ENCODE results near the gene TASP1.

The TASP1 gene

GRCh38 chr20:13418263-13419229 lies 220.2 kb downstream of the TASP1 start:
- no peak overlapping the region for H3K27ac ChIP-seq (ENCODE audit: low read depth in 2 of 2, low read length in 2 of 2)
- H3K4me1 ChIP-seq (ENCODE audit: control insufficient read depth in 2 of 2, insufficient read depth in 2 of 2, low read length in 2 of 2), result no peaks in the 10 kb centered on the region
- H3K9me3 ChIP-seq (ENCODE audit: control insufficient read depth in 2 of 2, low read length in 2 of 2), result no peaks in the 10 kb centered on the region
- H3K36me3 ChIP-seq (ENCODE audit: control insufficient read depth in 2 of 2, insufficient read depth in 2 of 2, low read length in 2 of 2), result peaks cover 0 to 8% of the 10 kb centered on the region in 2 donors
- no peak overlapping the region for H3K4me3 ChIP-seq (ENCODE audit: low read length in 2 of 2)
- no peaks in the 10 kb centered on the region for H3K27me3 ChIP-seq (ENCODE audit: control insufficient read depth in 2 of 2, insufficient read depth in 2 of 2, low read length in 2 of 2)
- no peak overlapping the region for H3K9ac ChIP-seq (ENCODE audit: low read depth in 1 of 2, low read length in 2 of 2)

- no peaks in the 10 kb centered on the region for H3K27me3 ChIP-seq (ENCODE audit: control insufficient read depth in 2 of 2, insufficient read depth in 2 of 2, low read length in 2 of 2)
- H3K27ac ChIP-seq (ENCODE audit: low read depth in 2 of 2, low read length in 2 of 2), result no peak overlapping the region
- H3K4me1 ChIP-seq (ENCODE audit: control insufficient read depth in 2 of 2, insufficient read depth in 2 of 2, low read length in 2 of 2), result no peaks in the 10 kb centered on the region
- H3K9me3 ChIP-seq (ENCODE audit: control insufficient read depth in 2 of 2, low read length in 2 of 2), result no peaks in the 10 kb centered on the region
- H3K4me3 ChIP-seq (ENCODE audit: low read length in 2 of 2), result no peak overlapping the region
- H3K36me3 ChIP-seq (ENCODE audit: control insufficient read depth in 2 of 2, insufficient read depth in 2 of 2, low read length in 2 of 2), result peaks cover 0 to 8% of the 10 kb centered on the region in 2 donors
- no peak overlapping the region for H3K9ac ChIP-seq (ENCODE audit: low read depth in 1 of 2, low read length in 2 of 2)
Observed at GRCh38 chr20:13416531-13416930, 222.2 kb downstream of the TASP1 start.

- Histone ChIP-seq H3K9me3 (ENCODE audit: control insufficient read depth in 2 of 2, low read length in 2 of 2) (no peaks in the 10 kb centered on the region), H3K4me1 (ENCODE audit: control insufficient read depth in 2 of 2, insufficient read depth in 2 of 2, low read length in 2 of 2) (no peaks in the 10 kb centered on the region), H3K4me3 (ENCODE audit: low read length in 2 of 2) (no peak overlapping the region), H3K27me3 (ENCODE audit: control insufficient read depth in 2 of 2, insufficient read depth in 2 of 2, low read length in 2 of 2) (no peaks in the 10 kb centered on the region), H3K36me3 (ENCODE audit: control insufficient read depth in 2 of 2, insufficient read depth in 2 of 2, low read length in 2 of 2) (peaks cover 0 to 8% of the 10 kb centered on the region in 2 donors), H3K27ac (ENCODE audit: low read depth in 2 of 2, low read length in 2 of 2) (no peak overlapping the region), H3K9ac (ENCODE audit: low read depth in 1 of 2, low read length in 2 of 2) (no peak overlapping the region)
Observed at GRCh38 chr20:13412806-13413445, 225.8 kb downstream of the TASP1 start.

- no peaks in the 10 kb centered on the region for H3K27me3 ChIP-seq (ENCODE audit: control insufficient read depth in 2 of 2, insufficient read depth in 2 of 2, low read length in 2 of 2)
Observed at GRCh38 chr20:13404293-13404692, 234.4 kb downstream of the TASP1 start.

GRCh38 chr20:13403453-13403852 lies 235.3 kb downstream of the TASP1 start:
- Histone ChIP-seq H3K4me3 (ENCODE audit: low read length in 2 of 2) (no peak overlapping the region), H3K9ac (ENCODE audit: low read depth in 1 of 2, low read length in 2 of 2) (no peak overlapping the region), H3K36me3 (ENCODE audit: control insufficient read depth in 2 of 2, insufficient read depth in 2 of 2, low read length in 2 of 2) (no peaks in the 10 kb centered on the region), H3K27ac (ENCODE audit: low read depth in 2 of 2, low read length in 2 of 2) (no peak overlapping the region), H3K9me3 (ENCODE audit: control insufficient read depth in 2 of 2, low read length in 2 of 2) (no peaks in the 10 kb centered on the region), H3K27me3 (ENCODE audit: control insufficient read depth in 2 of 2, insufficient read depth in 2 of 2, low read length in 2 of 2) (no peaks in the 10 kb centered on the region), H3K4me1 (ENCODE audit: control insufficient read depth in 2 of 2, insufficient read depth in 2 of 2, low read length in 2 of 2) (no peaks in the 10 kb centered on the region)

More at GRCh38 chr20:13404293-13404692, 234.4 kb downstream of the TASP1 start:
- Histone ChIP-seq H3K4me1 (ENCODE audit: control insufficient read depth in 2 of 2, insufficient read depth in 2 of 2, low read length in 2 of 2) (no peaks in the 10 kb centered on the region), H3K27ac (ENCODE audit: low read depth in 2 of 2, low read length in 2 of 2) (no peak overlapping the region), H3K4me3 (ENCODE audit: low read length in 2 of 2) (no peak overlapping the region), H3K9me3 (ENCODE audit: control insufficient read depth in 2 of 2, low read length in 2 of 2) (no peaks in the 10 kb centered on the region), H3K36me3 (ENCODE audit: control insufficient read depth in 2 of 2, insufficient read depth in 2 of 2, low read length in 2 of 2) (no peaks in the 10 kb centered on the region), H3K9ac (ENCODE audit: low read depth in 1 of 2, low read length in 2 of 2) (no peak overlapping the region)

- Histone ChIP-seq H3K9ac (ENCODE audit: low read depth in 1 of 2, low read length in 2 of 2) (no peak overlapping the region), H3K4me1 (ENCODE audit: control insufficient read depth in 2 of 2, insufficient read depth in 2 of 2, low read length in 2 of 2) (no peaks in the 10 kb centered on the region), H3K4me3 (ENCODE audit: low read length in 2 of 2) (no peak overlapping the region), H3K9me3 (ENCODE audit: control insufficient read depth in 2 of 2, low read length in 2 of 2) (no peaks in the 10 kb centered on the region), H3K36me3 (ENCODE audit: control insufficient read depth in 2 of 2, insufficient read depth in 2 of 2, low read length in 2 of 2) (no peaks in the 10 kb centered on the region), H3K27me3 (ENCODE audit: control insufficient read depth in 2 of 2, insufficient read depth in 2 of 2, low read length in 2 of 2) (no peaks in the 10 kb centered on the region), H3K27ac (ENCODE audit: low read depth in 2 of 2, low read length in 2 of 2) (no peak overlapping the region)
Observed at GRCh38 chr20:13402986-13403385, 235.7 kb downstream of the TASP1 start.

- Histone ChIP-seq H3K4me3 (ENCODE audit: low read length in 2 of 2) (no peak overlapping the region), H3K4me1 (ENCODE audit: control insufficient read depth in 2 of 2, insufficient read depth in 2 of 2, low read length in 2 of 2) (no peaks in the 10 kb centered on the region), H3K36me3 (ENCODE audit: control insufficient read depth in 2 of 2, insufficient read depth in 2 of 2, low read length in 2 of 2) (no peaks in the 10 kb centered on the region), H3K27me3 (ENCODE audit: control insufficient read depth in 2 of 2, insufficient read depth in 2 of 2, low read length in 2 of 2) (no peaks in the 10 kb centered on the region), H3K27ac (ENCODE audit: low read depth in 2 of 2, low read length in 2 of 2) (no peak overlapping the region), H3K9ac (ENCODE audit: low read depth in 1 of 2, low read length in 2 of 2) (no peak overlapping the region), H3K9me3 (ENCODE audit: control insufficient read depth in 2 of 2, low read length in 2 of 2) (no peaks in the 10 kb centered on the region)
Observed at GRCh38 chr20:13402171-13402760, 236.5 kb downstream of the TASP1 start.

GRCh38 chr20:13401596-13401995 lies 237.1 kb downstream of the TASP1 start:
- Histone ChIP-seq H3K36me3 (ENCODE audit: control insufficient read depth in 2 of 2, insufficient read depth in 2 of 2, low read length in 2 of 2) (no peaks in the 10 kb centered on the region), H3K9ac (ENCODE audit: low read depth in 1 of 2, low read length in 2 of 2) (no peak overlapping the region), H3K4me3 (ENCODE audit: low read length in 2 of 2) (no peak overlapping the region), H3K27ac (ENCODE audit: low read depth in 2 of 2, low read length in 2 of 2) (no peak overlapping the region), H3K27me3 (ENCODE audit: control insufficient read depth in 2 of 2, insufficient read depth in 2 of 2, low read length in 2 of 2) (no peaks in the 10 kb centered on the region), H3K9me3 (ENCODE audit: control insufficient read depth in 2 of 2, low read length in 2 of 2) (no peaks in the 10 kb centered on the region), H3K4me1 (ENCODE audit: control insufficient read depth in 2 of 2, insufficient read depth in 2 of 2, low read length in 2 of 2) (no peaks in the 10 kb centered on the region)

- no peak overlapping the region for H3K4me3 ChIP-seq (ENCODE audit: low read length in 2 of 2)
- no peaks in the 10 kb centered on the region for H3K27me3 ChIP-seq (ENCODE audit: control insufficient read depth in 2 of 2, insufficient read depth in 2 of 2, low read length in 2 of 2)
- H3K9me3 ChIP-seq (ENCODE audit: control insufficient read depth in 2 of 2, low read length in 2 of 2), result no peaks in the 10 kb centered on the region
- H3K4me1 ChIP-seq (ENCODE audit: control insufficient read depth in 2 of 2, insufficient read depth in 2 of 2, low read length in 2 of 2), result no peaks in the 10 kb centered on the region
- H3K27ac ChIP-seq (ENCODE audit: low read depth in 2 of 2, low read length in 2 of 2), result no peak overlapping the region
- H3K9ac ChIP-seq (ENCODE audit: low read depth in 1 of 2, low read length in 2 of 2), result no peak overlapping the region
- no peaks in the 10 kb centered on the region for H3K36me3 ChIP-seq (ENCODE audit: control insufficient read depth in 2 of 2, insufficient read depth in 2 of 2, low read length in 2 of 2)
Observed at GRCh38 chr20:13400453-13400852, 238.3 kb downstream of the TASP1 start.

GRCh38 chr20:13397300-13397724 lies 241.4 kb downstream of the TASP1 start:
- H3K4me1 ChIP-seq (ENCODE audit: control insufficient read depth in 2 of 2, insufficient read depth in 2 of 2, low read length in 2 of 2), result no peaks in the 10 kb centered on the region
- no peaks in the 10 kb centered on the region for H3K27me3 ChIP-seq (ENCODE audit: control insufficient read depth in 2 of 2, insufficient read depth in 2 of 2, low read length in 2 of 2)
- no peak overlapping the region for H3K9ac ChIP-seq (ENCODE audit: low read depth in 1 of 2, low read length in 2 of 2)
- H3K27ac ChIP-seq (ENCODE audit: low read depth in 2 of 2, low read length in 2 of 2), result no peak overlapping the region
- H3K4me3 ChIP-seq (ENCODE audit: low read length in 2 of 2), result no peak overlapping the region
- H3K36me3 ChIP-seq (ENCODE audit: control insufficient read depth in 2 of 2, insufficient read depth in 2 of 2, low read length in 2 of 2), result no peaks in the 10 kb centered on the region
- H3K9me3 ChIP-seq (ENCODE audit: control insufficient read depth in 2 of 2, low read length in 2 of 2), result no peaks in the 10 kb centered on the region

Data from mucosa of rectum (tissue), 2 donors.